ENCODE measurements around the gene PARVB.

DNA sequence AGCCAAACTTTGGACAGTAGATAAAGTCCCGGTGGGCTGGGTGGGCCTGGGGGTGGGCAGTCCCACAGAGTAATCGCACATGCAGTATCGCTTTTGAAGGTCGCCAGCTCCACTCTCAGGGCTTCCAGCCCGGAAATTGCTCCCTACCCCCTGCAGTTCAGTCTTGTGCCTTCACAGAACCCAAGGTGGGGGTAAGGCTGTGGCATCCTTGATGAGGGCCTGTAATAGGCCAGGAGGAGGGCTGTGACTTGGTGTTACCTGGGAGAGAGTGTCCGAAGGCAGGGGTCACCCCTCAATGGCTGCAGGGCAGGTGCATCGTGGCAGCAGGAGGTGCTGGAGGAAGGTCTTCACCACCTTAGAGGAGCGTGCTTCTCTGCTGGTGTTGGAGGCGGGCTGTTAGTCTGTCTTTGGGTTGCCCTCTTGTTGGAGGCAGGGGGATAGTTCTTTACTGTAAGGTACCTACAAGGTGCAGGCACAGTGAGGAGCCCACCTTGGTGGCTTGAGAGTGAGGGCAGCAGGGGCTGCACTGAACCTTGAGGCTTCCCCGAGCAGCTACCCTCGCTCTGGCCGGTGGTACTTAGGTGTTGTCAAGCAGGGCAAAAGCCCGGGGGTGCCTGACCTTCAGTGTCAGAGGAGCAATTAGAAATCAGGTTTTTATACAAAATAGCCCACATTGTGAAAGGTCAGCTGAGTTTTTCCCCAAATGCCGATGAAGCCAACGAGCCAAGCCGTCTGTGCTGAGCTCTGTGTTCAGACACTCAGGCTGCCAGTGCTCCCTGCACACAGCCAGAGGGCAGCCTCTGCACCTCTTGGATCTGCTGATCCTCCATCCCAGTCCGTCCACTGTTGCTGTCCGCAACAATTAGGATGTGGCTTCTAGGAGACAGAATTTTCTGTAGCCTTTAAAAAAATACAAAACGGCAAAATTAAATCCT lies 47.0 kb upstream of the PARVB start:
- TF ChIP-seq CTCF (IDR thresholded peaks at IDR 0.05; ENCODE audit: low read length): no peak
- no peak for TF ChIP-seq EZH2 (IDR thresholded peaks at IDR 0.05; ENCODE audit: borderline replicate concordance, low read length)

All from OCI-LY1 (cell line).